HCT116 (cell line): Measurements from ENCODE around the gene AAR2. TPM values are rescaled to one million over a fixed set of nuclear protein-coding genes. Genes with fewer than 3 reads are reported as not detected.

ENCODE experiments used
- ATAC-seq: fragments of 200-7000 bp; cut with Tn5 transposase; 2 replicates; pipeline ENCODE4 v1.9.1; 2020; ENCODE audit warnings: mild to moderate bottlenecking, moderate library complexity
- BruUV-seq: library from RNA; stranded (reverse); fragments of 400-500 nt; replicated peaks from 2 replicates; lab custom pipeline; 2021; lab: Mats Ljungman, UMichigan
- CTCF ChIA-PET: fragments of 300-600 bp; sonication (Branson Sonifier 250); formaldehyde crosslinking; loops from one replicate; lab custom pipeline; 2021; ENCODE audit warnings: antibody characterized with exemption; lab: Charles Lee
- POLR2A ChIA-PET: fragments of 300-600, 350-600 bp; sonication (Branson Sonifier 250); formaldehyde crosslinking; loops from one replicate; lab custom pipeline; 2021; ENCODE audit warnings: antibody characterized with exemption; lab: Charles Lee
- RAD21 ChIA-PET, 2 experiments: fragments of 300-600 bp; sonication (Branson Sonifier 250); formaldehyde crosslinking; loops; one replicate each; lab custom pipeline; 2023; ENCODE audit warnings: low total read pairs in 2 of 2; ENCODE audit not compliant: uncharacterized antibody in 2 of 2, unreplicated experiment in 2 of 2, low non-redundant PET in 1 of 2; lab: Charles Lee
- DNase-seq: peaks from one replicate; pipeline ENCODE4 v3.0.0-alpha.2; 2010; ENCODE audit warnings: low read depth, low spot score
- H2AFZ ChIP-seq: fragments of 200-600 bp; shearing (Covaris generic), sonication (generic); 2 replicates; pipeline ENCODE4 v1.6.1; 2017; ENCODE audit warnings: low read depth, mixed run types, mixed read lengths, antibody characterized with exemption, low read length; ENCODE audit not compliant: poor library complexity, severe bottlenecking
- H3K27ac ChIP-seq: 2 replicates; pipeline ENCODE4 v1.5.1; 2012; ENCODE audit warnings: low read depth, low read length
- H3K27me3 ChIP-seq: fragments of 200-600 bp; sonication (generic); 2 replicates; pipeline ENCODE4 v1.6.1; 2016; ENCODE audit warnings: mixed run types, low read length, mixed read lengths; ENCODE audit not compliant: insufficient read depth
- H3K36me3 ChIP-seq, 2 experiments: fragments of 200-500 bp in 1 of 2; fragments of 200-600 bp in 1 of 2; sonication (Bioruptor generic) in 1 of 2; sonication (generic) in 1 of 2; 2 replicates each; pipeline versions ENCODE4 v1.5.1 to v1.6.1; 2014 to 2016; ENCODE audit warnings: low read length in 2 of 2, inconsistent platforms in 1 of 2, mixed read lengths in 1 of 2, mixed run types in 1 of 2; ENCODE audit not compliant: insufficient read depth in 2 of 2, control insufficient read depth in 1 of 2
- H3K4me1 ChIP-seq, 2 experiments: fragments of 200-600 bp in 1 of 2; sonication (generic) in 1 of 2; 2 replicates each; pipeline versions ENCODE4 v1.5.1 to v1.6.1; 2012 to 2017; ENCODE audit warnings: low read length in 2 of 2, inconsistent platforms in 1 of 2, mild to moderate bottlenecking in 1 of 2, mixed read lengths in 1 of 2, mixed run types in 1 of 2, moderate library complexity in 1 of 2; ENCODE audit not compliant: insufficient read depth in 2 of 2, control insufficient read depth in 1 of 2
- H3K4me2 ChIP-seq: fragments of 200-600 bp; sonication (generic); 2 replicates; pipeline ENCODE4 v1.6.1; 2017; ENCODE audit warnings: mixed run types, low read length, mixed read lengths
- H3K4me3 ChIP-seq, 2 experiments: fragments of 200-600 bp in 1 of 2; sonication (generic) in 1 of 2; replicated peaks in 1 of 2; 2 replicates each; pipeline ENCODE4 v1.5.1; 2011 to 2016; ENCODE audit warnings: low read length in 2 of 2, control low read depth in 1 of 2, low read depth in 1 of 2, mild to moderate bottlenecking in 1 of 2, mixed read lengths in 1 of 2, mixed run types in 1 of 2
- H3K79me2 ChIP-seq: fragments of 200-600 bp; sonication (generic); 2 replicates; pipeline ENCODE4 v1.6.1; 2017; ENCODE audit warnings: mild to moderate bottlenecking, mixed run types, low read length, moderate library complexity, mixed read lengths; ENCODE audit not compliant: insufficient read depth
- H3K9ac ChIP-seq: fragments of 200-600 bp; sonication (generic); 2 replicates; pipeline ENCODE4 v1.6.1; 2016; ENCODE audit warnings: low read length, mixed read lengths
- H3K9me2 ChIP-seq: fragments of 200-600 bp; sonication (generic), shearing (Covaris generic); 2 replicates; pipeline ENCODE4 v1.6.1; 2017; ENCODE audit warnings: mixed run types, mild to moderate bottlenecking, moderate library complexity; ENCODE audit not compliant: insufficient read depth
- H3K9me3 ChIP-seq, 2 experiments: fragments of 200-500 bp in 1 of 2; fragments of 200-600 bp in 1 of 2; sonication (Bioruptor generic) in 1 of 2; sonication (generic) in 1 of 2; 2 replicates each; pipeline ENCODE4 v1.6.1; 2014 to 2017; ENCODE audit warnings: low read length in 2 of 2, mixed read lengths in 2 of 2, inconsistent platforms in 1 of 2, low read depth in 1 of 2, mild to moderate bottlenecking in 1 of 2, mixed run types in 1 of 2, moderate library complexity in 1 of 2; ENCODE audit not compliant: control insufficient read depth in 1 of 2, insufficient read depth in 1 of 2
- H4K20me1 ChIP-seq: fragments of 200-600 bp; sonication (generic), shearing (Covaris generic); 2 replicates; pipeline ENCODE4 v1.6.1; 2017; ENCODE audit warnings: mixed run types, mild to moderate bottlenecking, moderate library complexity; ENCODE audit not compliant: insufficient read depth
- ATF3 ChIP-seq: IDR thresholded peaks from 2 replicates; pipeline ENCODE4 v1.6.1; 2012
- CTCF ChIP-seq, 3 experiments: fragments of 200-600 bp in 1 of 3; sonication (generic) in 1 of 3; IDR thresholded peaks in 2 of 3; conservative IDR thresholded peaks in 1 of 3; 2 replicates each; pipeline ENCODE4 v1.5.1; 2012 to 2017; ENCODE audit warnings: low read depth in 2 of 3, low read length in 2 of 3, antibody characterized with exemption in 1 of 3, borderline replicate concordance in 1 of 3, control low read depth in 1 of 3, mild to moderate bottlenecking in 1 of 3, mixed read lengths in 1 of 3, mixed run types in 1 of 3, moderate library complexity in 1 of 3; ENCODE audit not compliant: insufficient read depth in 1 of 3
- EZH2 ChIP-seq: fragments of 200-600 bp; sonication (generic); IDR thresholded peaks from 2 replicates; pipeline ENCODE4 v1.6.1; 2017; ENCODE audit warnings: antibody characterized with exemption, mixed run types
- POLR2A ChIP-seq: IDR thresholded peaks from 2 replicates; pipeline ENCODE4 v1.7.0; 2011; ENCODE audit warnings: borderline replicate concordance; ENCODE audit not compliant: insufficient read depth, insufficient read length; ENCODE audit errors: extremely low read depth
- ZNF274 ChIP-seq: fragments of 200-500 bp; sonication (Bioruptor generic); IDR thresholded peaks from 2 replicates; pipeline ENCODE4 v1.6.1; 2014; ENCODE audit warnings: mild to moderate bottlenecking, low read depth, low read length, inconsistent platforms
- intact Hi-C: fragments of 100-400 bp; cut with micrococcal nuclease; formaldehyde crosslinking; loops from 2 replicates; pipeline ENCODE4 v1.10.0; 2022
- total RNA-seq: library from RNA; stranded (reverse); gene quantifications from one replicate; pipeline ENCODE4 v1.2.1, GENCODE V29; 2021; ENCODE audit not compliant: unreplicated experiment
- TF ChIP-seq, protein P1 (sequence below): IDR thresholded peaks from 2 replicates; pipeline ENCODE4 v1.6.1; 2012

The AAR2 gene
- total RNA-seq, 1 experiment from 2014 or later = 23.3 TPM

GRCh38 chr20:36260316-36260715 is 24.0 kb downstream of the AAR2 start:
- TF ChIP-seq CTCF (IDR thresholded peaks at IDR 0.05 in 2 of 3, conservative IDR thresholded peaks at IDR 0.05 in 1 of 3; ENCODE audit: borderline replicate concordance in 1 of 3, insufficient read depth in 1 of 3, low read depth in 2 of 3, low read length in 2 of 3) = no peak
- TF ChIP-seq, protein P1, sequence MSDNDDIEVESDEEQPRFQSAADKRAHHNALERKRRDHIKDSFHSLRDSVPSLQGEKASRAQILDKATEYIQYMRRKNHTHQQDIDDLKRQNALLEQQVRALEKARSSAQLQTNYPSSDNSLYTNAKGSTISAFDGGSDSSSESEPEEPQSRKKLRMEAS = no peak
- no peak for TF ChIP-seq POLR2A
- no peak for TF ChIP-seq ATF3
- TF ChIP-seq ZNF274 = no peak
- Histone ChIP-seq H3K4me3 (no peak overlapping the region), H3K4me2 (no peak overlapping the region), H3K36me3 (peaks cover 4 to 19% of the 10 kb centered on the region in 2 experiments; a peak in 2 of 4 replicates), H3K27me3 (no peaks in the 10 kb centered on the region), H2AFZ (no peak overlapping the region), H4K20me1 (no peaks in the 10 kb centered on the region), H3K79me2 (no peaks in the 10 kb centered on the region), H3K9me2 (no peaks in the 10 kb centered on the region), H3K9me3 (no peaks in the 10 kb centered on the region), H3K27ac (no peak overlapping the region), H3K9ac (no peak overlapping the region), H3K4me1 (no peaks in the 10 kb centered on the region)
- DNase-seq (no peak), ATAC-seq (no peak)
- POLR2A ChIA-PET = no interaction called here
- intact Hi-C loops = no loop called here
- CTCF ChIA-PET = no interaction called here
- BruUV-seq = no TSS peak
- RAD21 ChIA-PET = no interaction called here

- TF ChIP-seq EZH2 = no peak
- TF ChIP-seq, all 23 proteins: peak for 0
Measured at GRCh38 chr20:36261389-36262105, 25.3 kb downstream of the AAR2 start.

More at GRCh38 chr20:36261389-36262105, 25.3 kb downstream of the AAR2 start:
- ChIA-PET RAD21 (no interaction called here), CTCF (no interaction called here), POLR2A (no interaction called here)
- no peak overlapping the region for H2AFZ ChIP-seq
- H3K9me2 ChIP-seq = no peaks in the 10 kb centered on the region
- no TSS peak for BruUV-seq
- H3K27me3 ChIP-seq = no peaks in the 10 kb centered on the region
- intact Hi-C loops = no loop called here
- peak; percentile 46; the same call in 1 of the 2 replicates for ATAC-seq
- H3K4me3 ChIP-seq = no peak overlapping the region
- no peaks in the 10 kb centered on the region for H3K4me1 ChIP-seq
- DNase-seq = no peak
- no peaks in the 10 kb centered on the region for H3K9me3 ChIP-seq
- H4K20me1 ChIP-seq = no peaks in the 10 kb centered on the region
- no peak overlapping the region for H3K4me2 ChIP-seq
- no peak overlapping the region for H3K9ac ChIP-seq
- H3K36me3 ChIP-seq = peaks cover 0 to 6% of the 10 kb centered on the region in 2 experiments; a peak in 2 of 4 replicates
- H3K27ac ChIP-seq = no peak overlapping the region
- no peaks in the 10 kb centered on the region for H3K79me2 ChIP-seq
